ENCODE data around the gene GINS1.

- TF ChIP-seq MAX (IDR thresholded peaks at IDR 0.05) (no peak), CTCF (IDR thresholded peaks at IDR 0.05; ENCODE audit: low read depth, low read length, missing input control) (no peak), YY1 (IDR thresholded peaks at IDR 0.05) (no peak), ATF3 (IDR thresholded peaks at IDR 0.05) (no peak), SP1 (IDR thresholded peaks at IDR 0.05) (no peak), TAF1 (conservative IDR thresholded peaks at IDR 0.05) (no peak), RAD21 (IDR thresholded peaks at IDR 0.05) (no peak), HNF4A (conservative IDR thresholded peaks at IDR 0.05) (no peak), REST (IDR thresholded peaks at IDR 0.05) (no peak), FOXA1 (IDR thresholded peaks at IDR 0.05) (no peak), HNF4G (IDR thresholded peaks at IDR 0.05) (no peak), EGR1 (IDR thresholded peaks at IDR 0.05; ENCODE audit: low read depth in 2 of 2) (no peak), GABPA (IDR thresholded peaks at IDR 0.05 in 1 of 2, conservative IDR thresholded peaks at IDR 0.05 in 1 of 2) (no peak), ZBTB33 (IDR thresholded peaks at IDR 0.05) (no peak)
Observed at GRCh38 chr20:25372584-25373336, 34.7 kb upstream of the GINS1 start.
